Duodenal mucosa (tissue), 2 donors: ENCODE data around the gene PACS1.

Experiments
- H3K27ac ChIP-seq: one replicate; pipeline ENCODE4 v1.7.0; 2013; ENCODE audit warnings: low read depth, low read length
- H3K27me3 ChIP-seq, 2 donors: one replicate each; pipeline ENCODE4 v1.7.0; 2013; ENCODE audit warnings: low read length in 2 of 2, control low read depth in 1 of 2; ENCODE audit not compliant: insufficient read depth in 2 of 2, control insufficient read depth in 1 of 2
- H3K36me3 ChIP-seq, 2 donors: one replicate each; pipeline ENCODE4 v1.7.0; 2013; ENCODE audit warnings: low read length in 2 of 2, control low read depth in 1 of 2; ENCODE audit not compliant: insufficient read depth in 2 of 2, control insufficient read depth in 1 of 2
- H3K4me1 ChIP-seq, 2 donors: one replicate each; pipeline ENCODE4 v1.7.0; 2013; ENCODE audit warnings: low read length in 2 of 2, control low read depth in 1 of 2; ENCODE audit not compliant: insufficient read depth in 2 of 2, control insufficient read depth in 1 of 2
- H3K4me3 ChIP-seq, 2 donors: one replicate each; pipeline ENCODE4 v1.7.0; 2013; ENCODE audit warnings: low read length in 2 of 2, low read depth in 1 of 2
- H3K9ac ChIP-seq, 2 donors: one replicate each; pipeline ENCODE4 v1.7.0; 2013; ENCODE audit warnings: low read length in 2 of 2, low read depth in 1 of 2
- H3K9me3 ChIP-seq, 2 donors: one replicate each; pipeline ENCODE4 v1.7.0; 2013; ENCODE audit warnings: low read length in 2 of 2, control low read depth in 1 of 2; ENCODE audit not compliant: control insufficient read depth in 1 of 2

The PACS1 gene

DNA sequence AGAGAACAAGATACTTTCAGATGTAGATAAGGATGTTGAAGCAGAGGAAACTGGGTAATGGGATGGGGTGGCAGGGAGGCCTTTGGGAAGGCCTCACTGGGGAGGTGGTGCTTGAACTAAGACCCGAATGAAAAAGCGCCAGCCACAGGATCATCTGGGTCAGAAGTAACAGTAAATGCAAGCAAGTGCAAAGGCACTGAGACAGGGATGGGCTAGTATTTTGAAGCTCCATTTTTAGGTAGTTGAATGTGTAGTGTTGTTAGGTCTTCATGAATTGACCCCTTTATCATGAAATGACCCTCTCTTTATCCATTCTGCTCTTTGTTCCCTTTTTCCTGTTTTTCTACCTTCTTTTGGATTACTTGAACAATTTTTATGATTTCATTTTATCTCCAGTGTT, 6.2 kb upstream of the PACS1 start:
- Histone ChIP-seq H3K4me3 (no peak overlapping the region), H3K27me3 (no peaks in the 10 kb centered on the region), H3K9ac (no peak overlapping the region), H3K36me3 (peaks cover 63 to 95% of the 10 kb centered on the region in 2 donors), H3K27ac (no peak overlapping the region), H3K4me1 (peaks cover 2 to 6% of the 10 kb centered on the region in 2 donors), H3K9me3 (no peaks in the 10 kb centered on the region)

DNA sequence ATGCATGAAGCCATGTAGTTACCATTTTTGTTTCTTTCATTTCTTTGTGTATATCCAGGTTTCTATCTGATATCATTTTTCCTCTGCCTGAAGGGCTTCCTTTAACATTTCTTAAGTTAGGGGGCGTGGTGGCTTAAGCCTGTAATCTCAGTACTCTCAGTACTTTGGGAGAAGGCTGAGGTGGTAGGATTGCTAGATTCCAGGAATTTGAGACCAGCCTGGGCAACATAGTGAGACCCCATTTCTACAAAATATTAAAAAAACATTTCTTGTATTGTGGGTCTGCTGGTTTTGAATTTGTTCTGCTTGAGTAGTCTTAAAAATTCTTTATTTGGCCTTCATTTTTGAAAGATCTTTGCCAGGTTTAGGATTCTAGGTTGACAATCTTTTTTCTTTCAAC, 5.5 kb upstream of the PACS1 start:
- no peak overlapping the region for H3K27ac ChIP-seq
- peaks cover 9 to 12% of the 10 kb centered on the region in 2 donors for H3K4me1 ChIP-seq
- H3K36me3 ChIP-seq, result peaks cover 57 to 91% of the 10 kb centered on the region in 2 donors
- H3K4me3 ChIP-seq, result no peak overlapping the region
- no peak overlapping the region for H3K9ac ChIP-seq
- no peaks in the 10 kb centered on the region for H3K9me3 ChIP-seq
- no peaks in the 10 kb centered on the region for H3K27me3 ChIP-seq

- no peaks in the 10 kb centered on the region for H3K27me3 ChIP-seq
- H3K4me3 ChIP-seq, result no peak overlapping the region
- H3K9ac ChIP-seq, result no peak overlapping the region
- H3K27ac ChIP-seq, result no peak overlapping the region
- peaks cover 9 to 16% of the 10 kb centered on the region in 2 donors for H3K4me1 ChIP-seq
- no peaks in the 10 kb centered on the region for H3K9me3 ChIP-seq
- H3K36me3 ChIP-seq, result peaks cover 36 to 69% of the 10 kb centered on the region in 2 donors
These were observed 3.3 kb upstream of the PACS1 start for GRCh38 chr11:66066751-66067150.

- H3K4me1 ChIP-seq, result peaks cover 9 to 16% of the 10 kb centered on the region in 2 donors
- no peak overlapping the region for H3K27ac ChIP-seq
- H3K36me3 ChIP-seq, result peaks cover 34 to 61% of the 10 kb centered on the region in 2 donors
- no peak overlapping the region for H3K4me3 ChIP-seq
- H3K9me3 ChIP-seq, result no peaks in the 10 kb centered on the region
- no peaks in the 10 kb centered on the region for H3K27me3 ChIP-seq
- H3K9ac ChIP-seq, result no peak overlapping the region
These were observed 2.4 kb upstream of the PACS1 start for GRCh38 chr11:66067640-66068039.

DNA sequence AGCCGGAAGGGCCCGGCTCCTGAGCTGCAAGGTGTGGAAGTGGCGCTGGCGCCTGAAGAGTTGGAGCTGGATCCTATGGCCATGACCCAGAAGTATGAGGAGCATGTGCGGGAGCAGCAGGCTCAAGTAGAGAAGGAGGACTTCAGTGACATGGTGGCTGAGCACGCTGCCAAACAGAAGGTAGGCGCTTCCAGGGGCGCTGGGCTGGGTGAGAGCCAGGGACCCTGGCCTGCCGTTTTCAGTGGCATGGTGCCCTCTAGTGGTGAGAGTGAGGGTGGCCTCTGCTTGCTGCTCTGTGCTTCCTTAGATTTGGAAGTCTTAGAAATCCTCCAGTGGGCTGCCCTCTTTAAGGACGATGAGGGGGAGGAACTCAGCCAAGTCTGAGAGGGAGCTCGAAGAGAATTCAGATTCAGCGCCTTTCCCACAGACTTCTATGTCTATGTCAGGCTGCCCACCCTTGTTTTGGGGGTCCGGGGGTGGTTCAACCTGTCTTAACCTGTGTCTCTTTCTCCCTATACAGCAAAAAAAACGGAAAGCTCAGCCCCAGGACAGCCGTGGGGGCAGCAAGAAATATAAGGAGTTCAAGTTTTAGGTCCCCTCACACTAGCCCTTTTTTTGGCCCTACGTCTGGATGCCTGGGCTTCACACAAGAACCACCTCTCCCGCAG, 1.8 kb upstream of the PACS1 start:
- no peak overlapping the region for H3K9ac ChIP-seq
- H3K27me3 ChIP-seq, result no peaks in the 10 kb centered on the region
- H3K36me3 ChIP-seq, result peaks cover 28 to 54% of the 10 kb centered on the region in 2 donors
- peaks cover 9 to 16% of the 10 kb centered on the region in 2 donors for H3K4me1 ChIP-seq
- H3K4me3 ChIP-seq, result no peak overlapping the region
- H3K27ac ChIP-seq, result peak overlapping the region; percentile 62
- H3K9me3 ChIP-seq, result no peaks in the 10 kb centered on the region

GRCh38 chr11:66068923-66069714, 953 bp upstream of the PACS1 start:
- Histone ChIP-seq H3K27ac (peak overlapping the region; percentile 62), H3K36me3 (peaks cover 19 to 46% of the 10 kb centered on the region in 2 donors), H3K4me1 (peaks cover 9 to 16% of the 10 kb centered on the region in 2 donors), H3K9ac (peak overlapping the region; percentile 52 to 55), H3K27me3 (no peaks in the 10 kb centered on the region), H3K9me3 (no peaks in the 10 kb centered on the region), H3K4me3 (peak overlapping the region; percentile 61 to 62)

GRCh38 chr11:66070604-66071380, 720 bp downstream of the PACS1 start:
- H3K36me3 ChIP-seq, result peaks cover 15 to 33% of the 10 kb centered on the region in 2 donors
- no peaks in the 10 kb centered on the region for H3K9me3 ChIP-seq
- peaks cover 9 to 16% of the 10 kb centered on the region in 2 donors for H3K4me1 ChIP-seq
- H3K9ac ChIP-seq, result peak overlapping the region; percentile 52 to 60
- peak overlapping the region; percentile 22 for H3K27ac ChIP-seq
- no peaks in the 10 kb centered on the region for H3K27me3 ChIP-seq
- H3K4me3 ChIP-seq, result peak overlapping the region; percentile 56 to 72

DNA sequence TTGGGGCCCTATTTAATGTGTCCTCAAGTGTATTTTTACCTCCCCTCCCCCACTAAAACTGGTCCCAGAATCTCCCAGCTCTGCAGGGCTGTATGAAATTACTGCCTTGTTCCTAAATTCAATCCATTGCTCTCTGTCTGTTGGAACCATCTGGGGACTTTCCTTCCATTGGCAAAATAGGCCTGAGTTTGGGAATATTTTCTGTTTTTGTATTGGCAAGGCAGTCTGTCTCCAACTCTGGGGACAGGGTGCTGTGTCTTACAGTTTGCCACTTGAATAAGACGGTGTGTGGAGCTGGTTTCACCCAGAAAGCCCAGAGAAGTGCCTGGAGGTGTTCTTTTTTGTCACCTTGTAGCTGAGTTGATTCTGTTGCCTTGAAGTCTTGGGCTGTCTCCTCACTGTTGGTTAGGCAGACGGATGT, 1.3 kb downstream of the PACS1 start:
- Histone ChIP-seq H3K36me3 (peaks cover 15 to 27% of the 10 kb centered on the region in 2 donors), H3K4me3 (peak overlapping the region; percentile 56 to 72), H3K9ac (peak overlapping the region; percentile 52 to 60), H3K27me3 (no peaks in the 10 kb centered on the region), H3K9me3 (no peaks in the 10 kb centered on the region), H3K27ac (no peak overlapping the region), H3K4me1 (peaks cover 9 to 16% of the 10 kb centered on the region in 2 donors)

DNA sequence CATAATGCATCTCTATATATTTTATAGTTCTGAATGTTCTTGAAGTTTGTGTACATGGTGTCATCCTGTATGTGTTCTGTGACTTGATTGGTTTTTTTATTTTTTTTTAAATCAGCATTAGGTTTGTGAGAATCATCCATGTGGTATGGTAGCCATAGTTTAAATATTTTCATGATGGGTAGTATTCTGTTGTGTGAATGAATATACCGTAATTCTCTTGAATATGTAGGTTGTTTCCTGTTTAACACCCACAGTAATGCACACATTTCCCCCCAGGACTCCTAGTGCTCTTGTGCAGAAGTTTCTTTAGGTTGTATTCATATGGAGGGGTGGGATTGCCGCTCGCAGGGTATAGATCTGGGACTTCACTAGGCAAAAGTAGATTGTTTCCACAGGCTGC, 2.0 kb downstream of the PACS1 start:
- Histone ChIP-seq H3K27me3 (no peaks in the 10 kb centered on the region), H3K9ac (peak overlapping the region in 1 of 2 donors; percentile 52), H3K9me3 (no peaks in the 10 kb centered on the region), H3K27ac (no peak overlapping the region), H3K4me1 (peaks cover 9 to 16% of the 10 kb centered on the region in 2 donors), H3K4me3 (no peak overlapping the region), H3K36me3 (peaks cover 9 to 23% of the 10 kb centered on the region in 2 donors)
